ENCODE results near the gene COA4.
"Not testable (repeated sequence)": the region's sequence is repeated elsewhere in the genome, so short reads cannot be mapped to it uniquely, and the experiment has no call there.

The COA4 gene

DNA sequence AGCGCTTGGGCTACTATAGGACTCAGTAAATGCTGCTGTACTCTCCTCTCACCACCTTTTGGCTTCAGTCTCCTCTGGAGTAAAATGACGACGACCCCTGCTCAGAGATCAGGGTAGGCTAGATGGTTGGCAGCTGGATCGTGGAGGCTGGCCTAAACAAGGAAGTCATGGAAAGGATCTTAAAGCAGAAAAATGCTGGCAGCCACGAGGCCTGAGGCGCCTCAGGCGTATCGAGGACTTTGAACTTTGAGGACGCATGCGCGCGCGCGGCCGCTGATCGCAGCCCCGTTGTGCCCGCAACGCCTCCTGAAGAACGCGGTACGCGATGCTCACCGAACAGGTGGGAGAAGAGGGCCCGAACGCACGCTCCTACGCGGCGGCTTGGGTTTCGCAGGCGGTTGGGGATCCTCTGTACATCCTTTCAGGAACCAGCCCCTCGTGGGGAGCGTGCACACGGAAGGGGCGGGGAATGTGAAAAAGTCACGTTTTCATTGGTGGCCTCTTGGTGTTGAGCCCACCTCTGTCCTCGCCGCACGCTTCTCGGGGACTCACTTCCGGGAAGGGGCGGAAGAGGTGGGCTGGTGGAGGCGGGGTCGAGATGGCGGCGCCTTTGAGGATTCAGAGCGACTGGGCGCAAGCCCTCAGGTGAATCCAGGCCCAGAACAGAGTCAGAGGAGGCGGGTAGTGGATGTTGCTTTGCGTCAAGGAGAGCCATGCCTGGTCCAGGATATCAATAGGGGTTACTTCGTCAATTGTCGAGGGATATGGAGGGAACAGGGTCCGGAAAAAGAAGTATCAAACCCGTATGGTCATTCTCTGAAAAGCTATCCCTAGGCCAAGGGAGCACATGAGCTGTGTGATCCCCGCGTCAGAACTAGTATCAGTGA, at the start of gene COA4, which contains the start of gene PAAF1:
Gene COA4, minus strand, starts transcription at position 423 of the 887 bp plus-strand sequence. CDS start 3,468 bp downstream, outside the sequence.
Gene PAAF1, plus strand, starts transcription at position 576 of the 887 bp plus-strand sequence. Its CDS starts 23 bp downstream, at position 599.
- DNase-seq (ENCODE audit: low spot score): peak; percentile 95

DNA sequence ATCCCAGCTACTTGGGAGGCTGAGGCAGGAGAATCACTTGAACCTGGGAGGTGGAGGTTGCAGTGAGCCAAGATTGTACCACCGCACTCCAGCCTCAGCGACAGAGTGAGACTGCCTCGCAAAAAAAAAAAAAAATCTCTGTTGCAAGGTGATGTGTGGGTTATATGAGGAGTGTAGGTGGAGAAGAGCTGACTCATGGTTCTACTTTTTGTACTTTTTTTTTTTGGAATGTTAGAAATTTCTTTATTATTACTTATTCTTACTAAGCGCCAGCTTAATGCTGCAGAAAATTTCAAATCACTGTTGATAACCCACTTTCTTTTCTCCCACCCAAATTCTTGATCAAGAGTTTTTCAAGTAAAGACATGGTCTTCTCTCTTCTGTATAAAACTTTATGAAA, 44.5 kb upstream of the COA4 start:
- DNase-seq (ENCODE audit: low spot score): no peak

DNA sequence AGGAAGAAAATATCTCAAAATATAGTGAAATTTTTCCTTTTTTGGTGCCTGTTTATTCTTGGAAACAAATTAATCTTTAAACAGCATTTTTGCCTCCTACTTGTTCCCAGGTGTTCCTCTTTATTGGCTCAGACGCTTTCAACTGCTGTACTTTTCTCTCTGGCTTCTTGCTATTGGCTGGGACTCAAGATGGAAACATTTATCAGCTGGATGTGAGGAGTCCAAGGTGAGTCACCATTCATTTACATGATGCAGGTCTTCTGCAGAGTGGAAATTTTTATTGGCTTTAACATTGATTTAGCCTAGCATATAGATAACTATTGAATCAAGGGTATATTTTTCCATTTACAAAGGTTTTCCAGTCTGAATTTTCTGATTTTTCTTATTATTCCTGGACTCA, 39.8 kb upstream of the COA4 start:
- DNase-seq (ENCODE audit: low spot score): no peak

DNA sequence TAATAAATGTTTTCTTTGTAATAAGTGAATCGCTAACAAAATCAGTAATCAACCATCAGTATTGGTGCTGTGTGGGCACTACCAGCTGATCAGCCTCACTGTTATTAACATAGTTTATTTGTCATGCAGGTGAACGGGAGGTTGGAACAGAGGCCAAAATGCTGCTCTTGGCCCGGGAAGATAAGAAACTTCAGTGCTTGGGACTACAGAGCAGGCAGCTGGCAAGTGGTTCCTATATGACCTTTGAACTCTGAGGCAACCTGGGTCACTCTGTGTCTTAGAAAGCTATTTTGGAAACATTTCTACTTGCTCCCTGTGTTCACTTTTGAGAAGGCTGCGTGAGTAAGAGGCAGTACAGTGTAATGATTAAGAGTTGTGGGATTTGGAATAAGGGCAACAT, 37.6 kb upstream of the COA4 start:
- DNase-seq (ENCODE audit: low spot score): no peak

DNA sequence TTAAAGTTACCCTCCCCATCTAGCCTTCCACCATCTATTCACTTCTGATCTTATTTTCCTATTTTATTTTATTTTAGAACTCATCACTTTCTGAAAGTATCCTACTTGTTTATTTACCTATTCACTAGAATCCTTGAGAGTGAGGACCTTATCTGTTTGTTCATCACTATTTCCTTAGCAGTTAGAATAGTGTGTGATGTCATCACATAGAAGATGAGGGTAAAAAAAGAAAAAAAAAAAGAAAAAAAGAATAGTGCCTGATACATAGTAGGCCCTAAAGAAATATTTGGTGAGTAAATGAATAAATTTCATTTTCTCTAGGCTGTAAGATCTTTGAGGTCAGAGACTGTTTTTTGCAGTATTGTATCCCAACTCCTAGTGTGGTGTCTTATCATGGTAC, 36.8 kb upstream of the COA4 start:
- no peak for DNase-seq (ENCODE audit: low spot score)

DNA sequence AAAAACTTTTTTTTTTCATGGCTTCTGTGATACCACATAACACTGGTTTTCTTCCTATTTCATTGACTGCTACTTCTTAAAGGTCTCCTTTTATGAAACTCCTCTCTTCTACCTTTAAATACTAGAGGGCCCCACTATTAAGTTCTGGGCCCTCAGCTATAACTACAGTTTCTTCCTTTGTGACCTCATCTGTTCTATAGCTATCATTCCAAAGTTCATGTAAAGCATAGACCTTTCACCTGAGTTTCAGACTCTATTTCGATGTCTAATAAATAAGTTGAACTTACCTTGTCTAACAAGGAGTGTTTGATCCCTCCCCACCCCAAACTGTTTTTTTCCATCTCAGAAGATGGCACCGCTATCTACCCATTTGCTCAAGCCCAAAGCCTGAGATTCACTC, 35.4 kb upstream of the COA4 start:
- DNase-seq (ENCODE audit: low spot score): no peak

DNA sequence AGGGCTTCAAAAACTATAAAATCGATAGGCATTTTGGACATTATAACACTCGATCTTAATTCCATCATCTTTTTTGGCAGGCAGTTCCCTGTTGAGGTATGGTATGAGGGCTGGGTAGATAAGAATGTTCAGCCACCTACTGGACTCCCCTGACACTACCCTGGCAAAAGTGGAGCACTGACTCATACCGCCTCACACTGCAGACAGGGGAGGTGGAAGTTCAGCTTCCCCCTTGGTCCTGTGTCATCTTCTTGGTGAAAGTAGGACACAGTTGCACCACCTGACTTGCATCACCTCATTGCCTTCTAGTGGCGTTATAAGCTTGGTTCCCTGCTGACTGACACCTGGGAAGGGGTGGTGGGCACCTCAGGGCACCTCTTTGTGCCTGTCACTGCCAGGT, 30.5 kb upstream of the COA4 start:
- DNase-seq (ENCODE audit: low spot score): no peak

DNA sequence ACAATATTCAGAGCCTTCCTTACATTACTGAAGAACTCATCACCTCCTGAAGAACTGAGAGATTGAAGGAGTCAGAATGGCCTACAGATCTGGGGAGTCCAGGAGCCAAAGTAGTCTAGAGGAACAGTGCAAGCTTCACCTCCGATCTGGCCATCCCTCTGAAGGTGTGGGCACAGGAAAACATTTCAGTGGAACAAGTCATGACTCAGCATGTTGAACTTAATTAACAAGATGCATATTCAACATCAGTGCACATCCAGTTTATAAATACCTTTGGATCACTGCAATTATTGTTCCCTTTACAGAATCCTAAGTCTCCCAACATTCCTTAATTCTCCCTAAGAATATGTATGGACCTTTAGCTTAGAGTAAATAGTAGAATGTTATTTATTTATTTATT, 25.7 kb upstream of the COA4 start:
- no peak for DNase-seq (ENCODE audit: low spot score)

DNA sequence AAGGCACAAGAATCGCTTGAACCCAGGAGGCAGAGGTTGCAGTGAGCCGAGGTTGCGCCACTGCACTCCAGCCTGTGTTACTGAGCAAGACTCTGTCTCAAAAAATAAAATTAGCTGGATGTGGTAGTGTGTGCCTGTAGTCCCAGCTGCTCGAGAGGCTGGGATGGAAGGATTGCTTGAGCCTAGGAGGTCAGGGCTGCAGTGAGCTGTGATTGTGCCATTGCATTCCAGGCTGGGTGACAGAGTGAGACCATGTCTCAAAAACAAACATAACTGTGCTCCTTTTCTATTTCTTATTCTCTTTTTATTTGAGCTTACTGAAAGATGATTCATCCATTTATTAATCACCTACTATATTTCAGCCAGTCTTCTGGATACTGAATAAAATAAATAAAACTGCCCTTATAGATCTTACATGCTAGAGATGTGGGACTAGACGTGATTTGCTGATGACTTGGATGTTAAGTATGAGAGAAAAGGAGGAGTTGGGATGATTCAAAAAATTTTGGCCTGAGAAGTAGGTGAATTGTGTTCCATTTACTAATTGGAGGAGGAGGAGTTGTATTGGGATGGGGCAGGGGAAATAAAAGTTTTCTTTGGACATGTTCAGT, 18.2 kb upstream of the COA4 start:
- DNase-seq (ENCODE audit: low spot score): no peak

DNA sequence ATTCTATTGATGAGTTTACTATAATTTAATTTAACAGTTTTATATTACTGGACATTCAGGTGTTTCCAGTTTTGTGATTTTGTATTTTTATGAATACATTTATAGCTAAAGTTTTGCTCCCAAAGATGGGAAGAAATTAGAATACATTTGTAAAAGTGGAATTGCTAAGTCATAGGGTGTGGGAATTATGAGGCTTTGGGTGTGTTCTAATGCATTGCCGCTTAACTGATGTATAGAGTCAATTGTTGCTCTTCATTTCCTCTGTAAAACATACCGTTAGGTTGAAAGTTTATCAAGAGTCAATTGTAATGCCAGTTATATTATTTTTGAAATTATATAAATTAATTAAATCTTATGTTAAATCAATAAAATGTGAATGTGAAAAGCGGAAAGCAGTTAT, 16.4 kb upstream of the COA4 start:
- no peak for DNase-seq (ENCODE audit: low spot score)

DNA sequence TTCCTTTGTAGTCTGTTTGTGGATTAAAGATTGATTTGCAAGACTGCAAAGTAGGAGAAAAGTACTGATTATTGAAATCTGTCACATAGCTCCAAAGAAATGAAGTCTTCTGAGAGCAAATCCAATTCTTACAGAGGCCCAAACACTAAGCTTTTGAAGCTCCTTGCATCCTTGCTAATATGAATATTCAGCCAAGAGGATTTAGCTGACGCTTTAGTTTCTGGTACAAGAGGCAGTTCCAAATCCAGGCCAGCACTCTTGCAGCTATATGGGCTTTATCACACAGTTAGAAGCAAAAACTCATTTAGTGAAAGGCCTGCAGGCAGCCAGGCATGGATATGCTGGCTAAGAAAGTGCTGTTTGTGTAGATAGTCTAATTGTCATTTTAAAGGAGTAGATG, 12.9 kb upstream of the COA4 start:
- no peak for DNase-seq (ENCODE audit: low spot score)

DNA sequence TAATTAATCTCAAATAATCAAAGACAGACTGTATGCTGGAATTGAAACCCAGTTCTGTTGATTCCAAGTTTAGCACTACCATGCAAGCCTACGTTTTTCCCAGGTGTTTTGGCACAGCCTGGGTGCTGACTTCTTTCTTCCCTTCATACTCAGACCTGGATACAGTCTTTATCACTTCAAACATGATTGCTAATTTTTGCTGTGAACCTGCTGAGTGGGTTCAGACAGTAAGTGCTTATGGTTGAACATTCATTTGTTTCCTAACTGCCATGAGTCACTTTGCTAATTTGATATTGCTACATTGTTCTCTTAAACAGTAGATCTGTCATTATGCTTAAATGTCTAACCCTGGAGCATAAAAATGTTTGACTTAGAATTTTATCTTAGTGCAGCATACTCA, 12.4 kb upstream of the COA4 start:
- DNase-seq (ENCODE audit: low spot score): no peak

DNA sequence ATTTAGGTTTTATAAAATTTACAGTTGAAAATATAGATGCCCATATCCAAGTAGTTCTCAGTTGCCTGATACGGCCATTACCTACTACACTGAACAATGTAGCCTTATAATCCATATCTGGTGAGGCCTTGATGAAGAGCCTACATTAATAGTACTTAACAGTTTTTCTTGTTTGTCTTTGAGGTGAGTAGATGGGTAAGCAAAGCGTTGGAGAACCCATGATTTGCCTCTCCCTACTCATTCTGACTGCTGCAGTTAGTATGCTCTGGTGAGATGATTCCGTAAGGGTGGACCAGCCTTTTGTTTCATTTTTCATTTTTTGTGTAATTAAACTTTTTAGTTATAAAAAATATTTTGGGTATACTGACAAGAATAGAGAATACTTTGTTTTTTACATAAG, 11.6 kb upstream of the COA4 start:
- DNase-seq (ENCODE audit: low spot score): no peak

DNA sequence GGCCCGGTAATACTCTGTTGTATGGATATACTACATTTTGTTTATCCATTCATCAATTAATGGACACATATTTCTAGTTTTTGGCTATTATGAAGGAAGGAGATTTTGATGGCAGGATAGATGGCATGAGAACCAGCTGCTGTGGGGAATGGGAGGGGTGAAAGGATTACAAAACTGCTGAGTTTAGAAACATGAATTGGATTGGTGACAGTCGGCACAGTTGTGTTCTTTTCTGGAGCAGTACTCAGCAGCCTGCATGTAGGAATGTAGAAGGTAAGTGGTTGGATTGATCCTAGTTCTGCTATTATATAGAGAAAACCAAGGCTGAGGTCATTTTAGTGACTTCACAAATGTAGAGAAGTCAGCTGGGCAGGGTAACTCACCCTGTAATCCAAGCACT, 7.2 kb upstream of the COA4 start:
- no peak for DNase-seq (ENCODE audit: low spot score)

DNA sequence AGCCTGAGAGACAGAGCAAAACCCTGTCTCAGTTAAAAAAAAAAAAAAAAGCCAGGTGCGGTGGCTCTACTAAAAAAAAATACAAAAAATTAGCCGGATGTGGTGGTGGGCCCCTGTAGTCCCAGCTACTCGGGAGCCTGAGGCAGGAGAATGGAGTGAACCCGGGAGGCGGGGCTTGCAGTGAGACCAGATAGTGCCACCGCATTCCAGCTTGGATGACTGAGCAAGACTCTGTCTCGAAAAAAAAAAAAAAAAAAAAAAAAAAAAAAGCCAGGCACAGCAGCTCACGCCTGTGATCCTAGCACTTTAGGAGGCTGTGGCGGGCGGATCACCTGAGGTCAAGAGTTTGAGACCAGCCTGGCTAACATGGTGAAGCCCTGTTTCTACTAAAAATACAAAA, 3.8 kb upstream of the COA4 start:
- not testable (repeated sequence) for DNase-seq (ENCODE audit: low spot score)

DNA sequence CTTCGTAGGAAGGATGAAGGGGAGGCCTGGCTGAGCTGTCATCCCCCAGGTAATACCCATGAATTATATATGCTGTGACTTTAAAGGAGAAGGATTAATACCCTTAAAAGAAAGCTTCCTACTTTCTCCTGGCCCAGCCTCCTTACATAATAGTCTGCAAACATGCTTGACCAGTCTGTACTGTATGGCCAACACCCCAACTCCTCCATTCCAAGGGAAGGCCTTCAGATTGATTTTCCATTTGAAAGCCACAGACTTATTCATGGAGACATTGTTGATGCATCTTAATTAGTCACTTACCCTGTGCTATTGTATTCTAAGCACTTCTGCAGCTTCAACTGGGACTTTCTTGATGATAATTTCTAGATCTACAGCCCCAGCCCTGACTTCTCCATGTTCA, 2.1 kb upstream of the COA4 start:
- DNase-seq (ENCODE audit: low spot score): no peak

DNA sequence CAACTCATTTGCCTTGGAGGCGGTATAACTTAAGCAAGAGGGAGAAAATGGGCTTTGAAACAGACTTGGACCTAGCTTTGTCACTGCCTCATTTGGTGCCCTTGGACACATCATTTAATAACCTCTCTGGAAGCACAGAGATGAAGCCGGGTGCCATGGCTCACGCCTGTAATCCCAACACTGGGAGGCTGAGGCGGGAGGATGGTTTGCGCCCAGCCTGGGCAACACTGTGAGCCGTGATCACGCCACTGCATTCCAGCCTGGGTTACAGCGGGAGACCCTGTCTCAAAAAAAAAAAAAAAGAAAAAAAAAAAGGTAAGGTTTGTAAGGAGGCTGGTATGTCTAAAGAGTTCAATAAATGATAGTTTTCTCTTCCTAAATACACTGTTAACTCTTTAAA, 806 bp downstream of the COA4 start:
- DNase-seq (ENCODE audit: low spot score): no peak

DNA sequence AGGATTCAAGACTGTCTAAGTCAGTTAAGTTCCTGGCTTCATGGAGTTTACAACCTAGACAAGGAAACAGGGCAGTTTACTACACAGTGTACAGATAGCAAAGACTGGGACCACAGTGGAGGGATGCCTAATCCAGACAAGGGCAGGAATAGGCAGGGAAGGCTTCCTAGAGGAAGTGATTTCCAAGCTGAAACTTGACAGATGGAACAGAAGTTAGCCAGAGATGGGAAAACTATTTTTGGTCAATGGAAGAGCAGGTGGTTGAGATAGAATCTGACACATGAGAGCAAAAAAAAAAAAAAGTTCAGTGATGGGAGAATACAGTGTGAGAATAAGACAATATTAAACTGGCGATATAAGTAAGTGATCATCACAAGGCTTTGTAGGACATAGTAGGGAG, 1.3 kb downstream of the COA4 start:
- no peak for DNase-seq (ENCODE audit: low spot score)

DNA sequence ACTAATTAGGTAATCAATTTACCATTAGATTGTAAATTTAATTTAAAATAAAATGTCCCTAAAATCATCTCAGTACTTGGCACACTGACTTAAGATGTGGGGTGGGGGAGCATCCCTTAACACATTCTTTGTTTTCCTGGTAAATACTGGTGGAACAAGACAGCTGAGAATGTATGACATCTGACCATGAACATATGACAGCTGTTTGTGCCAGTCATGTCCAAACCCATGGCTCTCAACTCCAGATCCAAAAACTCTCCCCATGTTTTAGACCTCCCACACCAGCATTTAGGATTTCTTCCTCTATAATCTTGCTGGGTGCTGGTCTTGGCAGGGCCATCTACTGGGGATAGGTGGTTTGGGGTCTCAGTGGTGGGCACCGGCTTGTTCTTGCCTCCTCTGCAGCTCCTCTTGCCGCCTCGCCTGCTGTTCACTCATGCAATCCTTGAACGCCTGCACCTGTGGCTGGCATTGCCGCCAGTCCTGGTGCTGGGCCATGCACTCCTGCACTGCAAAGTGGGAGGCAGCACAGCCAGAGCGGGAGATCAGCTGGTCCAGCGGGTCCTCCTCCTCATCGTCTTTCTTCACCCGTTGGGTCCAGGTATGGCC, 3.8 kb downstream of the COA4 start:
- no peak for DNase-seq (ENCODE audit: low spot score)

DNA sequence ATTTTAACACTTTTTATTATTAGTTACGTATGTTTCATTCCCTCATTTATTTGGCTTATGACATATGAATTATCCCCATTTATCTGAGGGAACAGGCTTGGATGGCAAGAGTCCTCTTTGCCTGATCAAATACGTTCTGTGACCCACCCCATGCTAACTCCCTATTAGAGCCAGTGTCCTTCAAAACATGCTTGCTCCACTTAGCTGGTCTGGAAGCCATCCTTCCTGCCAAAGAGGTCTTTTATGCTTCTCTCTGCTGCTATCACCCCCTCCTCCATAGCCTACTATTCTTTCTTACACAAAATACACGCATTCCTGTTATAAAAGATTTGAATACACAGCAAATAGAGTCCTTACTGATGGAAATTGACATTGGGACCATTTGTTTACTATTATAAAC, 6.4 kb downstream of the COA4 start:
- DNase-seq (ENCODE audit: low spot score): no peak

DNA sequence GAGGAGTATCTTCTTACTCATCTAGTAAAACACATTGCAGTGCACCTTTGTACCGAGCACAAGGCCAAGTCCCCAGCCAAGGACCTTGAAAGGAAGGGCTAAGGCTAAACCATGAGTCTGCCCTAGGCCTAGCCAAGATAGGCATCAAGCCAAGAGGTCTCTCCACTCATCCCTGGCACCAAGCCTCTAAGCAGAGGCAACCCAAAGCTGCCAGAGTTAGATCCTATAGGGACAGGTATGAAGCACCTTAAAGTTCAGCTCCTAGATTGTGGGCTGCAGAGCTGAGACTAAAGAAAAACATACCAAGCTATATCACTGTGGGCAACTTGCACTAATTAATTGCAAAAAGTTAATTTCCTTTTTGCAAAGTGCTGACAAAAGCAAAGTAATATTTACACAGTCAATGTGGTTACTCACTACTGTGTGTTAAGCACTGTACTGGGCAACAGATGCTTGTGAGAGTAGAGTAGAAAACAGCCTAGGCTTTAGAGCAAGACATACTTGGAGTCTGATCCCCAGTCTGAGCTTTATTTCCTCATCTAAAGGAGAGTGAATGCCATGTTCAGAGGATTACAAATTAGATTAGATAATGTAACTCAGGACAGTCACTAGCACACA, 7.2 kb downstream of the COA4 start:
- DNase-seq (ENCODE audit: low spot score): no peak

DNA sequence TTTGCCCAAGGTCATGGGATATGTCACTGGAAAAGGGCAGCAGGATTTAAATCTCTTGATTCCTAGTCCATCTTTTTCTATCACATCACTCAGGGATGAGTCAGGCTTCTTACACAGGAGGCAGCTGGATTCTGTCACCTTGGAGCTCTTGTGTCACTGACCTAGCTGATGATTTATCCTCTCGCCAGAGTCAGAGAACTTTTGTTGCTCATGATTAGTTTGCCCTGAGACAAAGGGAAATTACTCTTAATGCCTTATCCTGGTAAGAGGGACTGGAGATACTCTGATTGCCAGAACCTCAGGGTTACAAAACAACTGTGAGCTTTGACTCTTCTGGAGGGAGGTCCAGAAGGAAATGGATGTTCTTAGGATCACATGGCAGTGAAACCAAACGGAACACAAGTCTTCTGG, 10.1 kb downstream of the COA4 start:
- no peak for DNase-seq (ENCODE audit: low spot score)

DNA sequence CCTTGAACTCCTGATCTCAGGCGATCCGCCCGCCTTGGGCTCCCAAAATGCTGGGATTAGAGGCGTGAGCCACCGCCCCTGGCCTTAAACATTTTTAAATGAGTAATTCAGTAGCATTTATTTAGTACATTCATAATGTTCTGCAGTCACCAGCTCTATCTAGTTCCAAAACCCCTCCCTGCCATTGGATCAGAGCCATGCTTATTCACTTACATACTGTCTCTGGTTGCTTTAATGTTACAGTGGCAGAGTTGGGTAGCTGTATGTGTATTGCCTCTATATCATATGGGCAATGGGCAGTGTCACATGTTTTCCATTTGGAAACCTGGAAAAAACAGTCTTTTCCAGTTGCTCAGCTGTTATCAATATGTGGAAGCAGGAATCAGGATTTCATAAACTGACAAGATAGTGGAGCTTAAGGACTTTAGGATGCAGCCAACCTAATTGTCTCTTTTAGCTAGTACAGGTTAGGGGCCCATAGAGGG, 10.5 kb downstream of the COA4 start:
- DNase-seq (ENCODE audit: low spot score): no peak
